B cell (primary cell): ENCODE measurements around the gene MAN2A1. TPM values are rescaled to one million over a fixed set of nuclear protein-coding genes. Genes with fewer than 3 reads are reported as not detected.

ENCODE experiments used
- ATAC-seq: fragments of 200-7000 bp; cut with Tn5 transposase; one replicate; pipeline ENCODE4 v1.10.0; 2021; ENCODE audit warnings: low read depth, mild to moderate bottlenecking, moderate number of reproducible peaks, moderate library complexity
- CTCF ChIA-PET: fragments of 350-600 bp; sonication (Branson Sonifier 250); formaldehyde crosslinking; loops from one replicate; lab custom pipeline; 2021; ENCODE audit warnings: antibody characterized with exemption, inconsistent platforms; lab: Charles Lee
- POLR2A ChIA-PET: fragments of 350-600 bp; sonication (Branson Sonifier 250); formaldehyde crosslinking; loops from one replicate; lab custom pipeline; 2021; ENCODE audit warnings: antibody characterized with exemption; lab: Charles Lee
- DNase-seq: peaks from one replicate; pipeline ENCODE4 v3.0.0; 2013
- H2AFZ ChIP-seq: 2 replicates; pipeline ENCODE4 v1.6.1; 2012; ENCODE audit warnings: mild to moderate bottlenecking, low read depth, low read length; ENCODE audit not compliant: insufficient read depth, poor library complexity, severe bottlenecking
- H3K27ac ChIP-seq, 2 donors: 1 replicate in 1 of 2; 2 replicates in 1 of 2; pipeline ENCODE4 v1.5.1; 2012 to 2013; ENCODE audit warnings: low read length in 2 of 2, mild to moderate bottlenecking in 2 of 2, moderate library complexity in 1 of 2
- H3K27me3 ChIP-seq, 4 experiments: fragments of 200-600 bp in 1 of 4; sonication (generic) in 1 of 4; replicated peaks in 1 of 4; 1 replicate in 2 of 4; 2 replicates in 2 of 4; pipeline versions ENCODE4 v1.6.1 to v1.7.0; 2013 to 2016; ENCODE audit warnings: low read length in 3 of 4, mild to moderate bottlenecking in 2 of 4, mixed read lengths in 1 of 4, moderate library complexity in 1 of 4; ENCODE audit not compliant: insufficient read depth in 4 of 4, control insufficient read depth in 3 of 4; ENCODE audit errors: control extremely low read depth in 1 of 4
- H3K36me3 ChIP-seq, 2 experiments: replicated peaks in 1 of 2; 1 replicate in 1 of 2; 2 replicates in 1 of 2; pipeline versions ENCODE4 v1.6.1 to v1.7.1; 2013; ENCODE audit warnings: low read length in 1 of 2; ENCODE audit not compliant: insufficient read depth in 2 of 2, control insufficient read depth in 1 of 2; ENCODE audit errors: control extremely low read depth in 1 of 2, extremely low read depth in 1 of 2
- H3K4me1 ChIP-seq, 2 donors: fragments of 200-600 bp in 1 of 2; sonication (generic) in 1 of 2; 1 replicate in 1 of 2; 2 replicates in 1 of 2; pipeline versions ENCODE4 v1.5.1 to v1.6.1; 2013 to 2017; ENCODE audit warnings: low read length in 2 of 2; ENCODE audit not compliant: control insufficient read depth in 2 of 2, insufficient read depth in 2 of 2
- H3K4me2 ChIP-seq: replicated peaks from 2 replicates; pipeline ENCODE3; 2012; ENCODE audit warnings: mild to moderate bottlenecking, low read depth, low read length; ENCODE audit not compliant: poor library complexity, severe bottlenecking
- H3K4me3 ChIP-seq, 5 experiments: fragments of 200-600 bp in 1 of 5; sonication (generic) in 1 of 5; 1 replicate in 3 of 5; 2 replicates in 2 of 5; pipeline versions ENCODE4 v1.5.1 to v1.7.0; 2011 to 2016; ENCODE audit warnings: low read length in 4 of 5, mild to moderate bottlenecking in 4 of 5, low read depth in 2 of 5, control low read depth in 1 of 5, moderate library complexity in 1 of 5; ENCODE audit not compliant: insufficient read depth in 1 of 5; ENCODE audit errors: control extremely low read depth in 1 of 5, extremely low read depth in 1 of 5
- H3K79me2 ChIP-seq: fragments of 200-600 bp; sonication (generic); one replicate; pipeline ENCODE4 v1.6.0; 2016; ENCODE audit warnings: low read length; ENCODE audit not compliant: control insufficient read depth, insufficient read depth
- H3K9ac ChIP-seq: fragments of 200-600 bp; sonication (generic); 2 replicates; pipeline ENCODE4 v1.6.1; 2017; ENCODE audit warnings: mild to moderate bottlenecking, low read length, moderate library complexity
- H3K9me3 ChIP-seq, 3 donors: one replicate each; pipeline versions ENCODE4 v1.6.1 to v1.7.1; 2013; ENCODE audit warnings: low read length in 2 of 3; ENCODE audit not compliant: control insufficient read depth in 2 of 3, insufficient read depth in 1 of 3; ENCODE audit errors: control extremely low read depth in 1 of 3
- H4K20me1 ChIP-seq: 2 replicates; pipeline ENCODE4 v1.6.0; 2012; ENCODE audit warnings: mild to moderate bottlenecking, low read length; ENCODE audit not compliant: insufficient read depth, control insufficient read depth, poor library complexity, severe bottlenecking
- H3K27ac Mint-ChIP-seq: one replicate; pipeline ENCODE4 v1.8.0; 2021; ENCODE audit warnings: mixed read lengths
- H3K27me3 Mint-ChIP-seq: one replicate; pipeline ENCODE4 v1.8.0; 2021; ENCODE audit warnings: mixed read lengths
- H3K4me1 Mint-ChIP-seq: one replicate; pipeline ENCODE4 v1.8.0; 2021; ENCODE audit warnings: mixed read lengths
- H3K4me3 Mint-ChIP-seq: one replicate; pipeline ENCODE4 v1.8.0; 2021; ENCODE audit warnings: mixed read lengths
- H3K9me3 Mint-ChIP-seq: one replicate; pipeline ENCODE4 v1.8.0; 2022; ENCODE audit warnings: mixed read lengths; ENCODE audit not compliant: insufficient read depth
- CTCF ChIP-seq: fragments of 200-600 bp; IDR thresholded peaks from one replicate; pipeline ENCODE4 v1.8.0; 2022; ENCODE audit warnings: antibody characterized with exemption, mild to moderate bottlenecking
- EZH2 ChIP-seq: IDR thresholded peaks from 2 replicates; pipeline ENCODE4 v1.6.1; 2012; ENCODE audit warnings: borderline replicate concordance, low read depth, mild to moderate bottlenecking, moderate library complexity, low read length; ENCODE audit not compliant: insufficient read depth, poor library complexity, severe bottlenecking
- WGBS: methylation state at CpG from one replicate; pipeline ENCODE4 v1.1.5; 2013; ENCODE audit warnings: missing lambda C conversion rate; ENCODE audit not compliant: insufficient coverage; 5-methylcytosine and 5-hydroxymethylcytosine counted together
- intact Hi-C: fragments of 100-400 bp; cut with micrococcal nuclease; formaldehyde crosslinking; loops from one replicate; pipeline ENCODE4 v1.10.0; 2022
- polyA plus RNA-seq: library from polyadenylated mRNA; depleted of rRNA; stranded (reverse); fragments of >200 nt; gene quantifications from 2 replicates; pipeline ENCODE4 v1.2.3, GENCODE V29; 2012
- total RNA-seq, 2 donors: library from RNA; stranded (reverse); fragments of 120-200 nt in 1 of 2; gene quantifications; 1 replicate in 1 of 2; 2 replicates in 1 of 2; pipeline versions ENCODE4 v1.2.3 to v1.2.4, GENCODE V29; 2013 to 2022

The MAN2A1 gene
- total and polyA plus RNA-seq, 2 donors (not counting 1 experiment from before 2014, with no cell fraction given), result 12.7 to 55.0 TPM

GRCh38 chr5:109682383-109682782 is 7.3 kb upstream of the MAN2A1 start:
- ChIA-PET POLR2A (no interaction called here), CTCF (no interaction called here)
- Mint-ChIP-seq H3K27me3 (peaks cover 16% of the 10 kb centered on the region), H3K4me1 (no peaks in the 10 kb centered on the region), H3K4me3 (no peak overlapping the region), H3K9me3 (no peaks in the 10 kb centered on the region), H3K27ac (no peak overlapping the region)
- DNase-seq (no peak), ATAC-seq (no peak)
- no peak overlapping the region for H2AFZ ChIP-seq
- no peak overlapping the region for H3K9ac ChIP-seq
- no peak overlapping the region for H3K4me3 ChIP-seq
- H3K4me2 ChIP-seq, result no peak overlapping the region
- WGBS, result no CpG with 5 or more reads among the region's 2 CpGs
- no peaks in the 10 kb centered on the region for H3K4me1 ChIP-seq
- TF ChIP-seq EZH2 (no peak), CTCF (no peak)
- H3K27ac ChIP-seq, result no peak overlapping the region
- no peaks in the 10 kb centered on the region for H3K36me3 ChIP-seq
- H3K9me3 ChIP-seq, result no peaks in the 10 kb centered on the region
- intact Hi-C loops, result no loop called here
- no peaks in the 10 kb centered on the region for H3K27me3 ChIP-seq
- no peaks in the 10 kb centered on the region for H4K20me1 ChIP-seq
- no peaks in the 10 kb centered on the region for H3K79me2 ChIP-seq

- Histone ChIP-seq H4K20me1 (no peaks in the 10 kb centered on the region), H3K4me1 (no peaks in the 10 kb centered on the region), H3K27me3 (no peaks in the 10 kb centered on the region), H2AFZ (no peak overlapping the region), H3K9ac (no peak overlapping the region), H3K4me3 (no peak overlapping the region), H3K27ac (no peak overlapping the region), H3K9me3 (peaks cover 0 to 9% (median 9%) of the 10 kb centered on the region in 3 donors), H3K79me2 (no peaks in the 10 kb centered on the region), H3K4me2 (no peak overlapping the region), H3K36me3 (no peaks in the 10 kb centered on the region)
- no peak overlapping the region for H3K4me3 Mint-ChIP-seq
- no peak for DNase-seq
- H3K4me1 Mint-ChIP-seq, result peaks cover under 1% of the 10 kb centered on the region
- no peak for ATAC-seq
- intact Hi-C loops, result loop anchor here (5.0 kb wide), 2 partner anchors 686 to 1051 kb away; partner anchors contain the start of gene SLC25A46
- no peak overlapping the region for H3K27ac Mint-ChIP-seq
- TF ChIP-seq EZH2 (no peak), CTCF (no peak)
- peaks cover 9% of the 10 kb centered on the region for H3K27me3 Mint-ChIP-seq
- H3K9me3 Mint-ChIP-seq, result no peaks in the 10 kb centered on the region
- CTCF ChIA-PET, result no interaction called here
- POLR2A ChIA-PET, result no interaction called here
- 73% methylated on average over 2 of the region's 4 CpGs for WGBS
Observed at GRCh38 chr5:109685916-109686315, 3.8 kb upstream of the MAN2A1 start.
